Prostate gland (tissue), 2 donors: ENCODE data around the gene ARHGEF12.

ENCODE experiments used
- POLR2A ChIP-seq: fragments of 450-650 bp; IDR thresholded peaks from one replicate; pipeline ENCODE4 v1.6.1; 2016; ENCODE audit warnings: antibody characterized with exemption, mild to moderate bottlenecking
- POLR2AphosphoS5 ChIP-seq: sonication (generic); formaldehyde crosslinking; IDR thresholded peaks from one replicate; pipeline ENCODE4 v1.6.1; 2017; ENCODE audit warnings: antibody characterized with exemption
- TF ChIP-seq, protein P1 (sequence below), 4 experiments: fragments of 200-600 bp in 2 of 4; fragments of 450-650 bp in 2 of 4; sonication (generic) in 2 of 4; IDR thresholded peaks; 1 replicate in 3 of 4; 2 replicates in 1 of 4; pipeline ENCODE4 v1.5.1; 2016 to 2019; ENCODE audit warnings: antibody characterized with exemption in 4 of 4, mild to moderate bottlenecking in 2 of 4, moderate library complexity in 2 of 4

DNA sequence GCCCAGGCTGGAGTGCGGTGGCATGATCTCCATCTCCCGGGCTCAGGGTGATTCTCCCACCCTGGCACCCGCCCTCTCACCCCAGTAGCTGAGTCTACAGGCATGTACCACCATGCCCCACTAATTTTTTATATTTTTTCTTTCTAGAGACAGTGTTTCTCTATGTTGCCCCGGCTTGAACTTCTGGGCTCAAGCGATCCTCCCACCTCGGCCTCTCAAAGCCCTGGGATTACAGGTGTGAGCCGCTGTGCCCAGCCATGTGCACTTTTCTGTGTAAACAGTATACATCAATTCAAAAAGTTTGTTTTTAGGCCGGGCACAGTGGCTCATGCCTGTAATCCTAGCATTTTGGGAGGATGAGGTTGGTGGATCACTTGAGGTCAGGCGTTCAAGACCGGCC, 190.0 kb downstream of the ARHGEF12 start:
- TF ChIP-seq, protein P1, sequence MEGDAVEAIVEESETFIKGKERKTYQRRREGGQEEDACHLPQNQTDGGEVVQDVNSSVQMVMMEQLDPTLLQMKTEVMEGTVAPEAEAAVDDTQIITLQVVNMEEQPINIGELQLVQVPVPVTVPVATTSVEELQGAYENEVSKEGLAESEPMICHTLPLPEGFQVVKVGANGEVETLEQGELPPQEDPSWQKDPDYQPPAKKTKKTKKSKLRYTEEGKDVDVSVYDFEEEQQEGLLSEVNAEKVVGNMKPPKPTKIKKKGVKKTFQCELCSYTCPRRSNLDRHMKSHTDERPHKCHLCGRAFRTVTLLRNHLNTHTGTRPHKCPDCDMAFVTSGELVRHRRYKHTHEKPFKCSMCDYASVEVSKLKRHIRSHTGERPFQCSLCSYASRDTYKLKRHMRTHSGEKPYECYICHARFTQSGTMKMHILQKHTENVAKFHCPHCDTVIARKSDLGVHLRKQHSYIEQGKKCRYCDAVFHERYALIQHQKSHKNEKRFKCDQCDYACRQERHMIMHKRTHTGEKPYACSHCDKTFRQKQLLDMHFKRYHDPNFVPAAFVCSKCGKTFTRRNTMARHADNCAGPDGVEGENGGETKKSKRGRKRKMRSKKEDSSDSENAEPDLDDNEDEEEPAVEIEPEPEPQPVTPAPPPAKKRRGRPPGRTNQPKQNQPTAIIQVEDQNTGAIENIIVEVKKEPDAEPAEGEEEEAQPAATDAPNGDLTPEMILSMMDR (IDR thresholded peaks at IDR 0.05), result no peak
- TF ChIP-seq POLR2A, result no peak
- TF ChIP-seq POLR2AphosphoS5, result no peak
